ENCODE measurements around the gene FANCC.
"Not testable (repeated sequence)": the region's sequence is repeated elsewhere in the genome, so short reads cannot be mapped to it uniquely, and the experiment has no call there.

FANCC gene

GRCh38 chr9:95277509-95277908 lies 40.0 kb downstream of the FANCC start:
- DNase-seq: no peak

GRCh38 chr9:95276395-95276954 lies 41.0 kb downstream of the FANCC start:
- DNase-seq: no peak

GRCh38 chr9:95274160-95274559 lies 43.3 kb downstream of the FANCC start:
- not testable (repeated sequence) for DNase-seq

GRCh38 chr9:95273369-95274022 lies 44.0 kb downstream of the FANCC start:
- DNase-seq: no peak

- no peak for DNase-seq
Measured at GRCh38 chr9:95272830-95273229, 44.7 kb downstream of the FANCC start.

- DNase-seq: no peak
Measured at GRCh38 chr9:95270790-95271189, 46.7 kb downstream of the FANCC start.

GRCh38 chr9:95269803-95270773 lies 47.4 kb downstream of the FANCC start:
- not testable (repeated sequence) for DNase-seq

GRCh38 chr9:95268681-95269080 lies 48.8 kb downstream of the FANCC start:
- no peak for DNase-seq

GRCh38 chr9:95266649-95267048 lies 50.9 kb downstream of the FANCC start:
- DNase-seq: no peak

- no peak for DNase-seq
Measured at GRCh38 chr9:95265960-95266359, 51.5 kb downstream of the FANCC start.

- DNase-seq: no peak
Measured at GRCh38 chr9:95264954-95265615, 52.4 kb downstream of the FANCC start.

- DNase-seq: no peak
Measured at GRCh38 chr9:95261890-95262289, 55.6 kb downstream of the FANCC start.

GRCh38 chr9:95250462-95251221 lies 66.9 kb downstream of the FANCC start:
- no peak for DNase-seq

- DNase-seq: no peak
Measured at GRCh38 chr9:95249986-95250385, 67.5 kb downstream of the FANCC start.

- DNase-seq: no peak
Measured at GRCh38 chr9:95246547-95246946, 71.0 kb downstream of the FANCC start.

- no peak for DNase-seq
Measured at GRCh38 chr9:95242613-95243012, 74.9 kb downstream of the FANCC start.

GRCh38 chr9:95239071-95239470 lies 78.4 kb downstream of the FANCC start:
- no peak for DNase-seq

- no peak for DNase-seq
Measured at GRCh38 chr9:95237336-95237735, 80.2 kb downstream of the FANCC start.

GRCh38 chr9:95230046-95230445 lies 87.5 kb downstream of the FANCC start:
- no peak for DNase-seq

- no peak for DNase-seq
Measured at GRCh38 chr9:95229230-95229915, 88.1 kb downstream of the FANCC start.

- no peak for DNase-seq
Measured at GRCh38 chr9:95226921-95227320, 90.6 kb downstream of the FANCC start.

- no peak for DNase-seq
Measured at GRCh38 chr9:95225726-95226106, 91.8 kb downstream of the FANCC start.
